Right ventricle myocardium inferior (tissue), 1 donor: ENCODE measurements around the gene BBS12. TPM values are rescaled to one million over a fixed set of nuclear protein-coding genes. Genes with fewer than 3 reads are reported as not detected.

Experiments
- ATAC-seq: fragments of 200-7000 bp; cut with Tn5 transposase; one replicate; pipeline ENCODE4 v1.9.1; 2020; ENCODE audit warnings: mild to moderate bottlenecking, moderate library complexity
- DNase-seq: peaks from one replicate; pipeline ENCODE4 v3.0.0; 2021; ENCODE audit errors: missing footprints
- intact Hi-C: fragments of 100-400 bp; cut with DNase I; formaldehyde crosslinking; loops from one replicate; pipeline ENCODE4 v1.11.0; 2022
- long read RNA-seq: library from polyadenylated mRNA; unstranded; transcript quantifications from one replicate; pipeline ENCODE4 v2.0.0, GENCODE V29; 2021
- total RNA-seq: library from RNA; stranded (reverse); fragmentation: NEBNext Ultra II Directional; extraction: Animal tissue kit (Norgen Biotek cat#: 25700); gene quantifications from one replicate; pipeline ENCODE4 v1.2.1, GENCODE V29; 2021
- donor health status: DM: no; HTN: yes; CAD: no; lungs with severe emphysema.

The BBS12 gene
- total RNA-seq: 6.8 TPM
- long read RNA-seq, partial matches to known transcripts: 0 of 8 reads
- long read RNA-seq, other reads (novel, unspliced or antisense): 8 of 8 reads

- intact Hi-C loops: no loop called here
- ATAC-seq (peak; percentile 100), DNase-seq (peak; percentile 98)
Measured at GRCh38 chr4:122732329-122733026, at the start of gene BBS12. TSS of gene BBS12 (plus strand) at chr4:122732704. CDS start at chr4:122741893, 9,189 bp downstream.

- intact Hi-C loops: no loop called here
- no peak for DNase-seq
- no peak for ATAC-seq
Measured at GRCh38 chr4:122686691-122687090, 45.8 kb upstream of the BBS12 start.

GRCh38 chr4:122687531-122688061 lies 44.9 kb upstream of the BBS12 start:
- intact Hi-C loops: no loop called here
- DNase-seq: no peak
- ATAC-seq: peak; percentile 84

- DNase-seq (no peak), ATAC-seq (peak; percentile 30)
- intact Hi-C loops: no loop called here
Measured at GRCh38 chr4:122688529-122689140, 43.9 kb upstream of the BBS12 start.

GRCh38 chr4:122689972-122690371 lies 42.5 kb upstream of the BBS12 start:
- no peak for DNase-seq
- intact Hi-C loops: no loop called here
- no peak for ATAC-seq

- DNase-seq (no peak), ATAC-seq (no peak)
- intact Hi-C loops: no loop called here
Measured at GRCh38 chr4:122691988-122692387, 40.5 kb upstream of the BBS12 start.

GRCh38 chr4:122692641-122693520 lies 39.6 kb upstream of the BBS12 start:
- DNase-seq (no peak), ATAC-seq (no peak)
- intact Hi-C loops: no loop called here

GRCh38 chr4:122695226-122695625 lies 37.3 kb upstream of the BBS12 start:
- intact Hi-C loops: no loop called here
- ATAC-seq (no peak), DNase-seq (no peak)

GRCh38 chr4:122700178-122700725 lies 32.3 kb upstream of the BBS12 start:
- intact Hi-C loops: no loop called here
- ATAC-seq (peak; percentile 97), DNase-seq (peak; percentile 79)

- intact Hi-C loops: no loop called here
- DNase-seq: no peak
- no peak for ATAC-seq
Measured at GRCh38 chr4:122701061-122701460, 31.4 kb upstream of the BBS12 start.

GRCh38 chr4:122701965-122702364 lies 30.5 kb upstream of the BBS12 start:
- no peak for ATAC-seq
- intact Hi-C loops: no loop called here

GRCh38 chr4:122702939-122703338 lies 29.6 kb upstream of the BBS12 start:
- no peak for ATAC-seq
- intact Hi-C loops: no loop called here

More at GRCh38 chr4:122701965-122702364, 30.5 kb upstream of the BBS12 start:
- DNase-seq: no peak

GRCh38 chr4:122703868-122704267 lies 28.6 kb upstream of the BBS12 start:
- DNase-seq (no peak), ATAC-seq (no peak)
- intact Hi-C loops: no loop called here

More at GRCh38 chr4:122702939-122703338, 29.6 kb upstream of the BBS12 start:
- no peak for DNase-seq

GRCh38 chr4:122705009-122705408 lies 27.5 kb upstream of the BBS12 start:
- intact Hi-C loops: no loop called here
- DNase-seq (no peak), ATAC-seq (no peak)

- no peak for ATAC-seq
Measured at GRCh38 chr4:122705547-122706117, 26.9 kb upstream of the BBS12 start.

GRCh38 chr4:122706511-122706910 lies 26.0 kb upstream of the BBS12 start:
- ATAC-seq: no peak
- no peak for DNase-seq
- intact Hi-C loops: no loop called here

More at GRCh38 chr4:122705547-122706117, 26.9 kb upstream of the BBS12 start:
- no peak for DNase-seq
- intact Hi-C loops: no loop called here

- DNase-seq: no peak
- no peak for ATAC-seq
- intact Hi-C loops: no loop called here
Measured at GRCh38 chr4:122707497-122707896, 25.0 kb upstream of the BBS12 start.

- intact Hi-C loops: no loop called here
- ATAC-seq (no peak), DNase-seq (no peak)
Measured at GRCh38 chr4:122709236-122709635, 23.3 kb upstream of the BBS12 start.
